Activated gamma-delta T cell treated with Interleukin-2 at 50 U/mL for 16 hours (primary cell): ENCODE measurements around the gene HK1.
A peak's percentile ranks its signal among the peaks of the same experiment; 100 is the strongest.

ENCODE experiments used
- DNase-seq: peaks from one replicate; pipeline ENCODE4 v3.0.0-alpha.2; 2020

HK1 gene

GRCh38 chr10:69353977-69354635 is 75.8 kb downstream of the HK1 start:
- no peak for DNase-seq

GRCh38 chr10:69356187-69356586 is 77.9 kb downstream of the HK1 start:
- no peak for DNase-seq

DNA sequence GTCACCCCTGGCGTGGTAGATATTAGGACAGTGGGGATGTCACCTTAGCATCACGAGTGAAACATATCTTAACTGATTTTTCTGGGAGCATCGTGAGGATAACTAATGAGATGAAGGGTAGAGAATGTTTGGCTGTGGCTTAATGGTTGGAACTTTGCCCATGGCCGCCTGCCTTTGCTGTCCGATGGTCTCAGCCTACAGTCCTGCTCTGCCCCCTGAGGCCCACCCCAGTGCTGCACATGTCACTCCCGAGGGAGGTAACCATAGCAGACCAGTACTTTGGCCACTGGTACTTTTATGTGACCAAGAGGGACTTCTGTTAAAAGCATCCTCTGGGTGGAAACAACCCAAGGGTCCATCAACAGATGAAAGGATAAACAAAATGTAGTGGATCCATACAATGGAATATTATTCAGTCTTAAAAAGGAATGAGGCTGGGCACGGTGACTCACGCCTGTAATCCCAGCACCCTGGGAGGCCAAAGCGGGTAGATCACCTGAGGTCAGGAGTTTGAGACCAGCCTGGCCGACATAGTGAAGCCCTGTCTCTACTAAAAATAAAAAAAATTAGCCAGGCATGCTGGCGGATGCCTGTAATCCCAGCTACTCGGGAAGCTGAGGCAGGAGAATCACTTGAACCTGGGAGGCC is 80.0 kb downstream of the HK1 start:
- no peak for DNase-seq

DNA sequence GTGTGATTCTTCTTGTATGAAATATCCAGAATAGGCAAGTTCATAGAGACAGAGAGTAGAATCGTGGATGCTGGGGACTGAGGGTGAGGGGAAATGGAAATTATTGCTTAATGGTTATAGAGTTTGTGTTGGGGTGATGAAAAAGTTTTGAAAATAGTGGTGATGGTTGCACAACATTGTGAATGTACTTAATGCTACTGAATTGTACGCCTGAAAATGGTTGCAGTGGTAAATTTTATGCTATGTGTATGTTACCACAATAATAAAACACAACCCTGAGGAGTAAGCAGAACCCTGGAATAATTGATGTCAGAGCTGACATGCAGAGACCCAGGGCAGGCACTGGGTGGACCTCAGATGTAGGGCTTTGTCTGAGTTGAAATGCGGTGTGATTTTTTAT is 80.9 kb downstream of the HK1 start:
- DNase-seq, result no peak

GRCh38 chr10:69359594-69359993 is 81.3 kb downstream of the HK1 start:
- DNase-seq, result peak; percentile 41

- no peak for DNase-seq
Measured at GRCh38 chr10:69360485-69361302, 82.4 kb downstream of the HK1 start.

GRCh38 chr10:69361303-69361614 is 83.0 kb downstream of the HK1 start:
- no peak for DNase-seq

- no peak for DNase-seq
Measured at GRCh38 chr10:69362471-69362954, 84.2 kb downstream of the HK1 start.

DNA sequence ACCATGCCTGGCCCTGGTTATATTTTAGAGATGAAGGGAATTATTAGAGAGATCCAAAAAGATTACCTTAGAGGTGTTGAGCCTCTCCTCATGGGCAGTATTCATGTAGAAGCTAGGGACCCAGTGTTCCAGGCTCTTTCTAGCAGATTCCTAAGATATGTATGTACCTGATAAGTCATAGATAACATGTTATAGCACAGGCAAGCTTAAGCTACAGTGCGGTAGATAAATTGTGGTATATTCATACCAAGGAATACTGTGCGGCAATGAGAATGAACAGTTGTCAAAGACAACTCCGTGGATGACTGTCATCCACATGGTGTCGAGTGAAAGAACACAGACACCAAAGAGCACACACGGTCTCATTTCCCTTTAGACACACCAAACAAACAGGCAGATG is 85.4 kb downstream of the HK1 start:
- DNase-seq, result no peak

DNA sequence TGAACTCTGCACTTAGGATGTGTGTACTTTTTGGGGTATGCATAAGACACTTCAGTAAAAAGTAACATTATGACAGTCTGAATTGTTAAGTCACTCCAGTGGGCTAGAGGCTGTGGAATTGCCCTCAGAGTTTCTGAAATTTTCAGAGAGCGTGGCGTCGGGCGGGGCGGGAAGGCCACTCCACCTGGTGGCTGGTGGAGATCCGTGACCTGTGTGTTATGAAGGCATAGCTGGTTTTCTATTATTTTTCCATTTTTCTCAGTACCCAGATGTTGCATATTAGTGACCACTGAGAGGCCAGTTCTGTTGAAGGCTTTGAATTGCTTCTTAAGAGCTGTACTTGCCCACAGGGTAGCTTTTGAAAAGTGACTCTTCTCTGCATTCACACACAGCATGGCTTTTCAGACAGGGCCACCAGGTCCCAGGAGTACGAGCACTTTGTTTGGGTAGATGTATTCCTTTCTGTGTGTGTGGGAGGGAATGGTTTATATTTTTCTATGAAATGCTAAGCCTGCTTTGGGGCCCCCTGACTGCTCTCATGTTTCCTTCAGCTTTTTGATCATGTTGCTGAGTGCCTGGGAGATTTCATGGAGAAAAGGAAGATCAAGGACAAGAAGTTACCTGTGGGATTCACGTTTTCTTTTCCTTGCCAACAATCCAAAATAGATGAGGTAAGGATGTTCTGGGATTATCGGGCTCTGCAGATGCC is 86.1 kb downstream of the HK1 start:
- DNase-seq, result no peak

- DNase-seq, result no peak
Measured at GRCh38 chr10:69366738-69367137, 88.4 kb downstream of the HK1 start.

GRCh38 chr10:69367469-69367868 is 89.2 kb downstream of the HK1 start:
- DNase-seq, result no peak

DNA sequence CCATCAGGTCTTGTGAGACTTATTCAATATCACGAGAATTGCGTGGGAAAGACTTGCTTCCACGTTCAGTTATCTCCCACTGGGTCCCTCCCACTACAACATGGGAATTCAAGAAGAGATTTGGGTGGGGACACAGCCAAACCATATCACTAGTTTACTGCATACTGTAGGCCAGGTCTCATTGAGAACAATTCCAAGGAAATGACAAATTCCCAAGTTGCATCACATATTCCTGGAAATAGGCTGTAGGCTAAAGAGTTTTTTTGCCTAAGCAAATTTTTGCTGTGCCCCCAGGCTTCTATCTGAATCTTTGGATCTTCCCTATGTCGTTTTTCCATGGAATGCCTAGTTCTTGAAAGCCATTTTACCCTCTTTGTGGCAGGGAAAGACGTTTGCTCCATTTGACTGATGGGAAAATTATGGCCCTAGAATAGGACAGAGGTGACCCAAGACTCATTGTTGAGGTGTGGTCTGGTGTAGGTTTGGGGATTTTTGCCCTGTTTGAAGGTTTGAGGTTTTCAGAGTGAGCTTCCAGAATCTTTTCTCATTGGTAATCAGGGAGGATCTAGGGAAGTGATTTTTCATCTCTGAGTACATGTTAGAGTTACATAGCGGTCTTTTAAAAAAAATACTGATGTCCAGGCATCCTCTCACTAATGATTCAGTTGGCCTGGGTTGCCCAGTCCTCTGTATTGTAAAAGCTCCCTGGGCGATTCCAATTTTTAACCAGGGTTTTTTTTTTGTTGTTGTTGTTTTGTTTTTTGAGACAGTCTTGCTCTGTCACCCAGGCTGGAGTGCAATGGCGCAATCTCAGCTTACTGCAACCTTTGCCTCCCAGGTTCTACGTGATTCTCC is 94.1 kb downstream of the HK1 start:
- no peak for DNase-seq

DNA sequence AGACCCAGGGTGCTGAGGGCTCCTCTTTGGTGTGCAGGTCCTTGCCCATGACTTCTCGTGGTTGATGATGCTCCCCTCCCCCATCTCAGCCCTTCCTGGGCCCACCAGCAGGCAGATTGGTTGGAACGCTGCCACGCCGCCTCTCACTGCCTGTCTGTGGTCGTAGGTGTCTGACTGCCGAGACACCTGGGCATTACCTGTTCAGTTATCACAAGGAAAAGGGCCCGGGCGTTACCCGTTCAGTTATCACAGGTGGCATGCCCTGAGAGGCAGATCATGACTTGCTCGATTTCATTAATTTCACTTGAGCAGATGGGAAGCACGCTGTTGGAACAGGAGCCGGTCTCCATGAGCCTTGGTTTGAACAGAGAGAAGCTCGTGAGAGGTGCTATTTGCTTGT is 95.9 kb downstream of the HK1 start:
- no peak for DNase-seq

DNA sequence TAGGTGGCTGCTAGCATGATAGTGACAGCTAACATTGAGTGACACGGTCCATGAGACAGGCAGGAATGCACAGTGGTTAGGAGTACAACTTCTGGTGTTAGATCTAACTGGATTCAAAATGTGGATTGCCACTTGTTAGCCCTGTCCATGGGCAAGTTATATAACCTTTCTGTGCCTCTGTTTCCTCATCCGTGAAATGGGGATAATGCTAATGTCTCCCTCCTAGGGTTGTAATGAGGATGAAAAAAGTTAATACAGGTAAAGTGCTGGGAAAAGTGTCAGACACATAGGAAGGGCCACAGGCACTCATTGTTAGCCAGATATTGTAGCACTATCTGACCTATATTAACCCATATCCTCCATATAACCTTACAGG is 96.6 kb downstream of the HK1 start:
- no peak for DNase-seq

DNA sequence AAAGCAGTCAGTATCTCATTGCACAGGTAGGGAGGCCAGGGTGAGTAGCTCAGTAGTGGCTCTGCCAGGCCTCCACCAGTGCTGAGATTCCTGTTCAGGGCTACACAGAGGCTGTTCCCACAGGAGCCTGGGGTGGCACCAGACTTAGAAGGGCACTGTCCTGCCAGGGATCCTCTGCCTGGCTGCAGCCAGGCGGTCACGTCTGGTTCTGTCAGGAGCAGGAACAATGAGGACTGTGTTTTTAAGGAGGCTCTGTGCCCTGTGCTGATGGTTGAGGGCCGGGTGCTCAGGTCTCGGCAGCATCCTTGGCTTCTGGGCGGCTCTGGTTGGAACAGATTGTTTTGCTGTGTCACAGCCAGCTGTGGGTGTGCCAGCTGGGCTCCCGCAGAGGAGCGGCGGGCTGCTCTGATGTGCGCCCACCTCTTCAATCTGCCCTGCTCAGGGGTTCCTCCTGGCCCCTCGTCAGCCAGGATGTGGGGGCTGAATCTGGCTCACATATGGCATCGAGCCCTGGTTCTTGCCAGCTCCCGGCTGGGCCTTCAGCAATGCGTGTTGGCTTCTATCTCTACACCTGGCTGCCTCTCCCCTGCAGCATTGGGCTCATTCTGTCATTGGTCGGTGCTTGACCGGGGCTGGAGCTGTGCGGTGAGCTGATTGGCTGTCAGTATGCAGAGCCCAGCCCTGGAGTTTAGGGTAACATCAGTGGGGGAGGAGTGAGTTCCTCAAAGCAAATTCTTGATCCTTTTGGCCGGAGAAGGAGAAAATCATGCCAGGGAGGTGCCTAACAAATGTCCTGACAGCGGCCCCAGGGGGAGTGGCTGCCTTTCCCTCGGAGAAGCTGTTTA is 97.2 kb downstream of the HK1 start:
- no peak for DNase-seq

- DNase-seq, result no peak
Measured at GRCh38 chr10:69376662-69377061, 98.4 kb downstream of the HK1 start.

DNA sequence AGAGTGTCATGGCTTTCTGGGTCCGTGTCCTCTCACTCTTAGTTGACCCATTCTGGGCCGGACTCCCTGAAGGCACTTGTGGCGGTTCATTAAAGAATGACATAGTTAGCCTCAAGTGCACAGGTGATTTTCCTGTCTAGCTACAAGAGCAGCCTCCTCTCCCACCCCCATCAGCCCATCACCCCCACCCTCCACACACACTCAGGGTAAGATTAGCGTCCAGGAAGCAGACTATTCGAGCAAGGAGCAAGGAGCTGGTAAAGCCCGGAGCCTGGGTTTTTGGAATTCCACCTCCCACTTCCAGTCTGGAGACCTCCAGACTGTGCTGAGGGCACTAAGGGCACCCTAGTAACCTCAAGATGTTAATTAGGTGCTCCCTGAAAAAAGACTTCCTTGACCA is 98.9 kb downstream of the HK1 start:
- no peak for DNase-seq

DNA sequence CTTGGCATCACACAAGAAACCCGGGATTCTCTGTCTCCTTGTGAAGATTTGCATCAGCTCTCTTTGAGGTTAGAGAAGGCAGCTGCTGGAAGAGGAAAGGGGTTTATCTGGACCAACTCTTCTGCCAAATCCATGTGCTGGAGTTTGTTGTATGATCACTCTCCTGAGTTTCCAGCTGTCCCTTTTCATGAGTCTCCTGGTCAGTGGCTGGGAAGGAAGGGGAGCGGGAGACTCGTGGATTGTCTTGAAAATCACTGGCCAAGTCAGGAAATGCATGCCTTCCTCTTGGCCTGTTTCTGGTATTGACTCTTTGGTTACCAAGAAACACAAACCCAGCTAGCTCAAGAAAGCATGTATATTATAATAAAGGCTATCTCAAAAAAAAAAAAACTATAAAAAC is 99.6 kb downstream of the HK1 start:
- DNase-seq, result no peak

GRCh38 chr10:69379800-69380199 is 101.5 kb downstream of the HK1 start:
- DNase-seq, result no peak

GRCh38 chr10:69382382-69383117 is 104.3 kb downstream of the HK1 start:
- DNase-seq, result no peak
